HEK293 (cell line): Measurements from ENCODE around the gene ADAMTS5.

Source experiments
- CTCF ChIA-PET: fragments of 350-600 bp; formaldehyde crosslinking; extraction: SDS; loops from one replicate; lab custom pipeline; 2021; ENCODE audit warnings: antibody characterized with exemption; lab: Yijun Ruan, JAX
- POLR2A ChIA-PET: fragments of 300-600 bp; formaldehyde crosslinking; extraction: SDS; loops from one replicate; lab custom pipeline; 2020; ENCODE audit warnings: antibody characterized with exemption, inconsistent platforms; lab: Yijun Ruan, JAX
- H3K27ac ChIP-seq: fragments of 200-500 bp; sonication (Bioruptor generic); 2 replicates; pipeline ENCODE4 v1.5.1; 2014; ENCODE audit warnings: low read depth, low read length, control low read depth, inconsistent platforms; ENCODE audit errors: extremely low read depth
- H3K36me3 ChIP-seq, 2 experiments: fragments of 200-500 bp in 1 of 2; sonication (Bioruptor generic) in 1 of 2; 1 replicate in 1 of 2; 2 replicates in 1 of 2; pipeline ENCODE4 v1.5.1; 2014 to 2017; ENCODE audit warnings: inconsistent platforms in 2 of 2, low read length in 2 of 2; ENCODE audit not compliant: control insufficient read depth in 2 of 2, insufficient read depth in 1 of 2
- H3K4me1 ChIP-seq: fragments of 200-500 bp; sonication (Bioruptor generic); 2 replicates; pipeline ENCODE4 v1.5.1; 2014; ENCODE audit warnings: mild to moderate bottlenecking, low read length, inconsistent platforms; ENCODE audit not compliant: control insufficient read depth, insufficient read depth
- H3K4me3 ChIP-seq: 2 replicates; pipeline ENCODE4 v1.5.1; 2011; ENCODE audit warnings: low read depth, mild to moderate bottlenecking, control low read depth, low read length, moderate library complexity
- H3K9me3 ChIP-seq: fragments of 200-500 bp; sonication (Bioruptor generic); 2 replicates; pipeline ENCODE4 v1.5.1; 2014; ENCODE audit warnings: low read depth, low read length, inconsistent platforms; ENCODE audit not compliant: control insufficient read depth, insufficient read depth
- EGR2 ChIP-seq: fragments of 450-650 bp; formaldehyde crosslinking; IDR thresholded peaks from 2 replicates; pipeline ENCODE4 v1.5.1; 2016; ENCODE audit warnings: low read depth, missing biosample characterization, missing genetic modification characterization
- KLF9 ChIP-seq: fragments of 450-650 bp; formaldehyde crosslinking; IDR thresholded peaks from 2 replicates; pipeline ENCODE4 v1.5.1; 2016; ENCODE audit warnings: missing biosample characterization, missing genetic modification characterization, low read depth
- ZBTB1 ChIP-seq: fragments of 450-650 bp; formaldehyde crosslinking; IDR thresholded peaks from 2 replicates; pipeline ENCODE4 v1.5.1; 2016; ENCODE audit warnings: missing biosample characterization, missing genetic modification characterization
- ZBTB48 ChIP-seq: fragments of 450-650 bp; formaldehyde crosslinking; IDR thresholded peaks from 2 replicates; pipeline ENCODE4 v1.5.1; 2016; ENCODE audit warnings: missing biosample characterization, missing genetic modification characterization
- ZNF157 ChIP-seq: fragments of 450-650 bp; formaldehyde crosslinking; IDR thresholded peaks from 2 replicates; pipeline ENCODE4 v1.5.1; 2016; ENCODE audit warnings: missing biosample characterization, missing genetic modification characterization
- ZNF16 ChIP-seq: fragments of 450-650 bp; formaldehyde crosslinking; IDR thresholded peaks from 2 replicates; pipeline ENCODE4 v1.5.1; 2016; ENCODE audit warnings: low read depth, missing biosample characterization, missing genetic modification characterization
- ZNF221 ChIP-seq: fragments of 450-650 bp; formaldehyde crosslinking; IDR thresholded peaks from 2 replicates; pipeline ENCODE4 v1.5.1; 2017; ENCODE audit warnings: missing biosample characterization, missing genetic modification characterization, borderline replicate concordance
- ZNF24 ChIP-seq: fragments of 450-650 bp; formaldehyde crosslinking; IDR thresholded peaks from 2 replicates; pipeline ENCODE4 v1.5.1; 2016; ENCODE audit warnings: missing biosample characterization, missing genetic modification characterization
- ZNF37A ChIP-seq: fragments of 450-650 bp; IDR thresholded peaks from 2 replicates; pipeline ENCODE4 v1.5.1; 2018; ENCODE audit warnings: missing biosample characterization, missing genetic modification characterization
- ZNF391 ChIP-seq: fragments of 450-650 bp; formaldehyde crosslinking; IDR thresholded peaks from 2 replicates; pipeline ENCODE4 v1.5.1; 2016; ENCODE audit warnings: low read depth, missing biosample characterization, missing genetic modification characterization, borderline replicate concordance
- ZNF530 ChIP-seq: fragments of 450-650 bp; formaldehyde crosslinking; IDR thresholded peaks from 2 replicates; pipeline ENCODE4 v1.5.1; 2016; ENCODE audit warnings: low read depth, missing biosample characterization, missing genetic modification characterization
- ZNF548 ChIP-seq: fragments of 450-650 bp; formaldehyde crosslinking; IDR thresholded peaks from 2 replicates; pipeline ENCODE4 v1.5.1; 2016; ENCODE audit warnings: missing biosample characterization, missing genetic modification characterization
- ZNF785 ChIP-seq: fragments of 450-650 bp; formaldehyde crosslinking; IDR thresholded peaks from 2 replicates; pipeline ENCODE4 v1.5.1; 2016; ENCODE audit warnings: missing biosample characterization, missing genetic modification characterization
- ZSCAN16 ChIP-seq: fragments of 450-650 bp; formaldehyde crosslinking; IDR thresholded peaks from 2 replicates; pipeline ENCODE4 v1.5.1; 2016; ENCODE audit warnings: missing biosample characterization, missing genetic modification characterization
- TF ChIP-seq, protein P1 (sequence below): fragments of 450-650 bp; formaldehyde crosslinking; IDR thresholded peaks from 2 replicates; pipeline ENCODE4 v1.5.1; 2017; ENCODE audit warnings: missing biosample characterization, missing genetic modification characterization
- TF ChIP-seq, protein P2 (sequence below): fragments of 450-650 bp; formaldehyde crosslinking; IDR thresholded peaks from 2 replicates; pipeline ENCODE4 v1.5.1; 2016; ENCODE audit warnings: missing biosample characterization, missing genetic modification characterization
- TF ChIP-seq, protein P3 (sequence below): fragments of 450-650 bp; formaldehyde crosslinking; IDR thresholded peaks from 2 replicates; pipeline ENCODE4 v1.5.1; 2016; ENCODE audit warnings: missing biosample characterization, missing genetic modification characterization
- TF ChIP-seq, protein P4 (sequence below): fragments of 450-650 bp; formaldehyde crosslinking; IDR thresholded peaks from 2 replicates; pipeline ENCODE4 v1.5.1; 2016; ENCODE audit warnings: missing biosample characterization, missing genetic modification characterization

ADAMTS5 gene

DNA sequence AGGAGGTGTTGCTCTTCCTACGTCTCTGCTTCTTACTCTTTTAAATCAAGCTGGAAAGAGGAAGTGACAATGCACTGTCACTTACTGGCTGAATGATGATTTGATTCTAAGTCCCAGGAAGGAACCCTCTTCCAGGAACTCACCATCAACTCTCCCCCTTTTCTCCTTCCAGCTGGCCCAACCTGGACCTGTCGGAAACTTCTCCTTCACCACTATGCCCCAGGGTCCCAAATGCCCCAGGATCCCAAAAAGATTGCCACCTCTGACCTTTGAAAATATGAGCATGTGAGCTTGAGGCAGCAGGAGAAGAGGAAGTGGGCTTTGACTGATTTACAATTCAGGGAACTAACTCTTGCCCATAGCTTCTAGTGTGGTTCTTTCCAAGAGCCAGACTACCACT lies 5.3 kb upstream of the ADAMTS5 start:
- no peaks in the 10 kb centered on the region for H3K4me1 ChIP-seq
- no peaks in the 10 kb centered on the region for H3K36me3 ChIP-seq
- H3K9me3 ChIP-seq = no peaks in the 10 kb centered on the region
- H3K4me3 ChIP-seq = no peak overlapping the region
- CTCF ChIA-PET = no interaction called here
- H3K27ac ChIP-seq = no peak overlapping the region
- POLR2A ChIA-PET = no interaction called here
- TF ChIP-seq EGR2 (tag by site-specific recombination) (no peak), ZNF391 (no peak), ZNF221 (tag by site-specific recombination) (no peak), ZBTB48 (tag by site-specific recombination) (no peak), ZSCAN16 (no peak), ZNF24 (tag by site-specific recombination) (no peak), KLF9 (no peak), ZNF785 (tag by site-specific recombination) (no peak), ZNF530 (no peak)
- TF ChIP-seq, protein P1, sequence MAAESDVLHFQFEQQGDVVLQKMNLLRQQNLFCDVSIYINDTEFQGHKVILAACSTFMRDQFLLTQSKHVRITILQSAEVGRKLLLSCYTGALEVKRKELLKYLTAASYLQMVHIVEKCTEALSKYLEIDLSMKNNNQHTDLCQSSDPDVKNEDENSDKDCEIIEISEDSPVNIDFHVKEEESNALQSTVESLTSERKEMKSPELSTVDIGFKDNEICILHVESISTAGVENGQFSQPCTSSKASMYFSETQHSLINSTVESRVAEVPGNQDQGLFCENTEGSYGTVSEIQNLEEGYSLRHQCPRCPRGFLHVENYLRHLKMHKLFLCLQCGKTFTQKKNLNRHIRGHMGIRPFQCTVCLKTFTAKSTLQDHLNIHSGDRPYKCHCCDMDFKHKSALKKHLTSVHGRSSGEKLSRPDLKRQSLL = no peak
- TF ChIP-seq, protein P2, sequence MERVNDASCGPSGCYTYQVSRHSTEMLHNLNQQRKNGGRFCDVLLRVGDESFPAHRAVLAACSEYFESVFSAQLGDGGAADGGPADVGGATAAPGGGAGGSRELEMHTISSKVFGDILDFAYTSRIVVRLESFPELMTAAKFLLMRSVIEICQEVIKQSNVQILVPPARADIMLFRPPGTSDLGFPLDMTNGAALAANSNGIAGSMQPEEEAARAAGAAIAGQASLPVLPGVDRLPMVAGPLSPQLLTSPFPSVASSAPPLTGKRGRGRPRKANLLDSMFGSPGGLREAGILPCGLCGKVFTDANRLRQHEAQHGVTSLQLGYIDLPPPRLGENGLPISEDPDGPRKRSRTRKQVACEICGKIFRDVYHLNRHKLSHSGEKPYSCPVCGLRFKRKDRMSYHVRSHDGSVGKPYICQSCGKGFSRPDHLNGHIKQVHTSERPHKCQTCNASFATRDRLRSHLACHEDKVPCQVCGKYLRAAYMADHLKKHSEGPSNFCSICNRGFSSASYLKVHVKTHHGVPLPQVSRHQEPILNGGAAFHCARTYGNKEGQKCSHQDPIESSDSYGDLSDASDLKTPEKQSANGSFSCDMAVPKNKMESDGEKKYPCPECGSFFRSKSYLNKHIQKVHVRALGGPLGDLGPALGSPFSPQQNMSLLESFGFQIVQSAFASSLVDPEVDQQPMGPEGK = no peak

DNA sequence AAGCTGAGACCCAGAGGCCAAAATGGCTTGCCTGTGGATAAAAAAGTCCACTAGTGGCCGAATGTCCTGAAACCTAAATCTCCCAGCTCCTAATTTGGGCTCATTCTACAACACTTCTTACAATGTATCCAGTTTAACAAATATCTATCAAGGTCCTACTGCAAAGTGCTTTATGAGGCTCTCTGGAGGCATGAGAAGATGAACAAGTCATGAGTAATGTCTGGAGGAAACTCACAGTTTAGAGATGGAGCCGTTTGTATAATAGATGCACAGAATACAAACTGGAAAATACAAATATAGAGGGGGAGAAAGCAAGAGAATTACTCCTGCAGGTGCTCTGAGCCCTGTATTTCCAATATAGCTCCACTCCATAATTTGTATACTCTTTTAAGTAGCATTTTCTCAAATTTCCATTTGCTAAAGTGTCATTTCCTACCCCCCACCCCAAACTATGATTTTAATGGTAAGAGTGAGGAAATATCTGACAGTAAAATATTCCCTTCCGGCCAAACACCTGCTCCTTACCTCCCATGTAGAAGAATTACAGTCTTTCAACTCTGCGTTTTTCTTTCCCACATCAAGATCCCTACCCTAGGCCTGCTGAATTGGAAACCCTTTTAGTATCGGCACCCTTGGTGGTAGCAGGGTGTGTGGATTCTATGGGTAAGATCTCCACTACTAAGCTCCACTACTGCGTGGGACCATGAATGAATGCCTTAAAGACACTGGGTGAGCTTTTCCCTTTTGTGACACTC lies 3.3 kb upstream of the ADAMTS5 start:
- ChIA-PET CTCF (interaction anchor here (0.8 kb wide), 1 partner anchor 8 kb away, joined by 3 read pairs; no protein-coding TSS in a partner anchor), POLR2A (no interaction called here)
- Histone ChIP-seq H3K27ac (no peak overlapping the region), H3K4me3 (no peak overlapping the region), H3K9me3 (no peaks in the 10 kb centered on the region), H3K4me1 (no peaks in the 10 kb centered on the region), H3K36me3 (no peaks in the 10 kb centered on the region)
- TF ChIP-seq ZBTB1 (tag by site-specific recombination) = no peak
- TF ChIP-seq ZNF157 = no peak
- TF ChIP-seq ZNF16 (tag by site-specific recombination) = no peak
- no peak for TF ChIP-seq ZNF37A (tag by site-specific recombination)
- TF ChIP-seq, protein P3, sequence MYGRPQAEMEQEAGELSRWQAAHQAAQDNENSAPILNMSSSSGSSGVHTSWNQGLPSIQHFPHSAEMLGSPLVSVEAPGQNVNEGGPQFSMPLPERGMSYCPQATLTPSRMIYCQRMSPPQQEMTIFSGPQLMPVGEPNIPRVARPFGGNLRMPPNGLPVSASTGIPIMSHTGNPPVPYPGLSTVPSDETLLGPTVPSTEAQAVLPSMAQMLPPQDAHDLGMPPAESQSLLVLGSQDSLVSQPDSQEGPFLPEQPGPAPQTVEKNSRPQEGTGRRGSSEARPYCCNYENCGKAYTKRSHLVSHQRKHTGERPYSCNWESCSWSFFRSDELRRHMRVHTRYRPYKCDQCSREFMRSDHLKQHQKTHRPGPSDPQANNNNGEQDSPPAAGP = no peak
- TF ChIP-seq, protein P4, sequence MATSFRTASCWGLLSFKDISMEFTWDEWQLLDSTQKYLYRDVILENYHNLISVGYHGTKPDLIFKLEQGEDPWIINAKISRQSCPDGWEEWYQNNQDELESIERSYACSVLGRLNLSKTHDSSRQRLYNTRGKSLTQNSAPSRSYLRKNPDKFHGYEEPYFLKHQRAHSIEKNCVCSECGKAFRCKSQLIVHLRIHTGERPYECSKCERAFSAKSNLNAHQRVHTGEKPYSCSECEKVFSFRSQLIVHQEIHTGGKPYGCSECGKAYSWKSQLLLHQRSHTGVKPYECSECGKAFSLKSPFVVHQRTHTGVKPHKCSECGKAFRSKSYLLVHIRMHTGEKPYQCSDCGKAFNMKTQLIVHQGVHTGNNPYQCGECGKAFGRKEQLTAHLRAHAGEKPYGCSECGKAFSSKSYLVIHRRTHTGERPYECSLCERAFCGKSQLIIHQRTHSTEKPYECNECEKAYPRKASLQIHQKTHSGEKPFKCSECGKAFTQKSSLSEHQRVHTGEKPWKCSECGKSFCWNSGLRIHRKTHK (tag by site-specific recombination) = no peak
- TF ChIP-seq ZNF548 (tag by site-specific recombination) = no peak
